ENCODE data around the gene EZH1.
A peak's percentile ranks its signal among the peaks of the same experiment; 100 is the strongest.

EZH1 gene

DNA sequence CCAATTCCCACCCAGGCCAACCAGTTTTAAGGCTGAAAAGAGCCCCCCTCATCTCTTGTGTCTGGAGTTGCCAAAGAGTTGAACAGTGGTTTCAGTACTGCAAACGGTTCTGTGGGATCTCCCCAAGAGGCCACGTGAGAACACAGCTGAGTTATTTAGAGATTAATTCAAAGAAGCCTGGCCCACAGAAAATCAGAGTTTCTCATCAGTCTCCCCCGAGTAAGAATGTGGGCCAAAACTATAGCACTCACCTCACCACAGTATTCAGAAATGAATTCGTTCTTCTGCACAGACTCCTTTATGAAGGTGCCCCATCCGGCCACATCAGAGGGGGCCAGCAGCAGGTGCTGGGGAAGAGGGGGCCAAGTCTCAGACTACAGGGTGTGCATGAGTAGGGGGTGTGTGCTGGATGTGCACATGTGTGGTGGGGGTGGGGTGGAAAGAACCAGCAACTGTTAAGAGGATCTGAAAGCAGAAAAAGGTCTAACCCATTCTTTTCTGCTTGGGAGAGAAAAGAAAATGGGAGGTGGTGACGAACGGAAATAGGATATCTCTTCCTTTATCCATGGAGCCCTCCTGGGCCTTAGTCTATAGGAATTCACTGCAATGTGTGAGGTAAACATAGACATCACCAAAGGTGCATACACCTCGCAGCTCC is 39.9 kb downstream of the EZH1 start:
- peak overlapping the region; percentile 23 for H3K27ac Mint-ChIP-seq
- no peak overlapping the region for H3K4me3 Mint-ChIP-seq
- H3K27me3 Mint-ChIP-seq, result no peaks in the 10 kb centered on the region
- H3K36me3 Mint-ChIP-seq (ENCODE audit: low read depth), result peaks cover 82% of the 10 kb centered on the region
- no peaks in the 10 kb centered on the region for H3K9me3 Mint-ChIP-seq
- peaks cover 39% of the 10 kb centered on the region for H3K4me1 Mint-ChIP-seq (ENCODE audit: low read depth)

DNA sequence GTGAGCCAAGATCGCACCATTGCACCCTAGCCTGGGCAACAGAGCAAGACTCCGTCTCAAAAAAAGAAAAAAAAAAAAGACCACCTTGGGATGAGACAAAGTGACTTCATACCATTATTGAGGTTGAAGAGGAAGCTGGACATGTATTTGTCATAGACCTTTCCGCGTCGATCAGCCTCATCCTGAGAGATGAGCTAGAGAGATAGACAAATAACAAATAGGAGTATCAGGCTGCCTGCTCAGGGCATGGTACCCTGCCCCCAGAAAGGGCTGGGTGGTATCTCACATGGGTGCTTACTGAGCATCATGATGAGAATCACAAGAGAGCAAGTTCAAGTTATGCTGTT is 40.4 kb downstream of the EZH1 start:
- Mint-ChIP-seq H3K27ac (peak overlapping the region; percentile 23), H3K4me1 (ENCODE audit: low read depth) (peaks cover 39% of the 10 kb centered on the region), H3K36me3 (ENCODE audit: low read depth) (peaks cover 77% of the 10 kb centered on the region), H3K4me3 (no peak overlapping the region), H3K27me3 (no peaks in the 10 kb centered on the region), H3K9me3 (no peaks in the 10 kb centered on the region)

DNA sequence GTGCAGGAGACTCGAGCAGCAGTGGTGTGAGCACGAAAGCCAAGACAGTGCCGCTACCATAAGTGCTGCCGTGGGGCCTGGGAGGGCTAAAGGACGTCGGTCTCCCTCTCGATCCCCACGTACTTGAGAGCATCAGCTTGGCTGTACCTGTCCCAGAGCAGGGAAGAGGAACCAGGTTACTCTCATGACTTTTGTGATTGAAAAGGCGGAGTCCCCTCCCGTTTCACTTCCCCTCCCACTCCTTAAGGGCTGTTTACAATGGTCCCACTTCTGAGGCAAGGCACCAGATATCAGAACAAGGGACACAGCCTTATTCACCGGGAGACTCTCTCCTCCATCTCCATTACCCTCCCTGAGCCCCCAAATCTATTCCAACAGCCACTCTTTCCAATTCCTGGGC is 42.4 kb downstream of the EZH1 start:
- H3K4me1 Mint-ChIP-seq (ENCODE audit: low read depth), result peaks cover 31% of the 10 kb centered on the region
- H3K4me3 Mint-ChIP-seq, result no peak overlapping the region
- H3K36me3 Mint-ChIP-seq (ENCODE audit: low read depth), result peaks cover 58% of the 10 kb centered on the region
- H3K27ac Mint-ChIP-seq, result no peak overlapping the region
- no peaks in the 10 kb centered on the region for H3K9me3 Mint-ChIP-seq
- no peaks in the 10 kb centered on the region for H3K27me3 Mint-ChIP-seq

DNA sequence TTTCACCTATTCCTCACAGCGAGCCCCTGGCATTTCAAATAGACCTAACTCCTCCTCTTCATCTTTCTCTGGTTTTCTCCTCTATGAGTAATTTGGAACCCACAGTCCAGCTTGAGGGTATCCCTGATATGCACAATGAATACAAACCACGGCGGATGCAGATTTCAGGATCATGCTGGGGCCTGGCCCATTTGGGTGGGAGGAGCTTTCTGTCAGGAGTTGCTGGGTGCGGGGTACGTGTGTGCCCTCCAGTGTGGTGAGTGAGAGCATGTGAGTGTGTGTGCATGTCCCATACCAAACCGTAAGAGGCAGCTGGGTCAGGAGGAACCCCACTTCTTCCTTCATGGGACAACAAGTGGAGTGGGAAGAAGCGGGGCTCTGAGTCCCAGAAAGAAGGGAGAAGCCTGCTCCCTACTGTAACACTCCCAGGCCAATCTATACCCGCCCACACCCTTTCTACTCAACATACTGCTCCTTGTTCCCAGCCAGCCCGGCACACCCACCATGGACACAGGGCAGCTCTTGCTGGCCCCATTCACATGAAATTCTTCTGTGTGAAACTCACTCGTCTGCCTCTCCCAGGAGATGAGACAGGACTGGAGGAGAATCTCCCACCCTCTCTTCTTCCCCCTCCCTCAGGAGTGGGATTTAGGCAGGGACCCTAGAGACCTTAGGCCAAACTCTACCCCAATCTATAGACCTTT is 44.1 kb downstream of the EZH1 start:
- Mint-ChIP-seq H3K4me1 (ENCODE audit: low read depth) (peaks cover 15% of the 10 kb centered on the region), H3K4me3 (no peak overlapping the region), H3K27ac (no peak overlapping the region), H3K9me3 (no peaks in the 10 kb centered on the region), H3K36me3 (ENCODE audit: low read depth) (peaks cover 43% of the 10 kb centered on the region), H3K27me3 (no peaks in the 10 kb centered on the region)

DNA sequence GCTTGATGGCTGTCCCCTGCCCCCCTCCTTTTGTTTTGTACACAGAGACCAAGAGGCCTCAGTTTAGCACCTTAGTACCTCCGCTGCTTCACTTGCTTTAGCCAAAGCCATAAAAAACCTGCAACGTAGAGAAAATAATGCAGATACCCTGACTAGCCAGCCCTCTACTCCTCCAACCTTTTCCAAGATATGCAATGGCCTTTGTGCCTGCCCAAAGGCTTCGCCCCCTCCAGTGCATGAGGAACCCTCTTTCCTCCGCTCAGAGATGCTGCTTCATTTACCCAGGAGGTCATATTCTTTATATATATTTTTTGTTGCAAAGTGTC is 45.5 kb downstream of the EZH1 start:
- Mint-ChIP-seq H3K4me3 (no peak overlapping the region), H3K36me3 (ENCODE audit: low read depth) (peaks cover 33% of the 10 kb centered on the region), H3K27ac (no peak overlapping the region), H3K9me3 (no peaks in the 10 kb centered on the region), H3K27me3 (no peaks in the 10 kb centered on the region), H3K4me1 (ENCODE audit: low read depth) (peaks cover 1% of the 10 kb centered on the region)

DNA sequence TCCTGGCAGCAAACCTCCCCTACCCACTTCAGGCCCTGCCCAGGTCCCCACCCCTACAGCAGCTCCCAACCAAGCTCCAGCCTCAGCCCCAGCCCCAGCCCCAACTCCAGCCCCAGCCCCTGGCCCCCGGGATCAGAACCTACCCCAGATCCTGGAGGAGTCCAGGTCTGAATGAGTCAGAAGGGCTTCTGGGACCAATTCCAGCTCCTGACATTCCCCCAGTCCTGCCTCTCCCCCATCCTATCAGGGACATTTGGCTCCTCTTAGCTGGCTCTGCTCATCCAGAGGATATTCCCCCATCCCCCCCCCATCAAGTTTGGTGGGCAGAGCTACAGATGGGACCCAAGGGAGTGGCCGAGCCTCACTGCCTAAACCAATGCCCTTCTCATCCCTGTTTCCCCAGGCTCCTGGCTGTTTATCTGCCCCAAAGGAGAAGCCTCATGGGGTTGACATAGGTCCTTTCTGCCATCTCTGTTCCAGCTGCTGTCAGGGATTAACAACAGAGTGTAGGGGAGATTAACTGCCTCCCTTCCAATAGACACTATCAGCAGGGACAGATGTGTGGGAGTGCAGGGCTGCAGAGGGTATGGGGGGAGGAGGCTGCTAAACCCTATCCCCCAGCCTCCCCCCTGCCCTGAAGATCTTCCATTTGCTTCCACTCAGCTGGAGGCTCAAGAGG is 46.0 kb downstream of the EZH1 start:
- H3K36me3 Mint-ChIP-seq (ENCODE audit: low read depth), result peaks cover 29% of the 10 kb centered on the region
- H3K27ac Mint-ChIP-seq, result no peak overlapping the region
- H3K4me3 Mint-ChIP-seq, result no peak overlapping the region
- H3K27me3 Mint-ChIP-seq, result no peaks in the 10 kb centered on the region
- H3K4me1 Mint-ChIP-seq (ENCODE audit: low read depth), result no peaks in the 10 kb centered on the region
- no peaks in the 10 kb centered on the region for H3K9me3 Mint-ChIP-seq

DNA sequence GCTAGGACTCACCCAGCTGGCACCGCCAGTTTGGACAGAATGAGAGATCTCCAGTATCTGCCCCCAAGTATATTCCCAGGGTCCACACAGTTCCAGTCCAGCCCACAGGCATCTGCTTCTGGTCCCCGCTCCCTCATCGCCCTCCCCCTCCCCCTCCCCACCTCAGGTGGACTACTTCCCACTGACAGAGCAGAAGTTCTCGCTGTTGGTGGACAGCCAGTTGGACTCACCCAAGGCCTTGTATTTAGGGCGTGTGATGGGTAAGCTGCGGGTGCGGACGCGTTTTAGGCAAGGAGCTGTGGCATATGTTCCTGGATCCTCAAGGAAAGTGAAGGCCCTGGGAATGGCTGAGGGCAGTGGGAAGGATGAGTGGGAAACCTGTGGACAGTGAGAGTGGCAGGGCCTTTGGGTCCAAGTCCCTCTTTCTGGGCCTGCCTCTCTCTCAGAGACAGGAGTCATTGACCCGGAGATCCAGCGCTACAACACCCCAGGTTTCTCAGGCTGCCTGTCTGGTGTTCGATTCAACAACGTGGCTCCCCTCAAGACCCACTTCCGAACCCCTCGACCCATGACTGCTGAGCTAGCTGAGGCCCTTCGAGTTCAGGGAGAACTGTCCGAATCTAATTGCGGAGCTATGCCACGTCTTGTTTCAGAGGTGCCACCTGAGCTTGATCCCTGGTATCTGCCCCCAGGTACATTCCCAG is 47.6 kb downstream of the EZH1 start:
- H3K4me3 Mint-ChIP-seq, result no peak overlapping the region
- no peaks in the 10 kb centered on the region for H3K27me3 Mint-ChIP-seq
- H3K9me3 Mint-ChIP-seq, result no peaks in the 10 kb centered on the region
- no peaks in the 10 kb centered on the region for H3K4me1 Mint-ChIP-seq (ENCODE audit: low read depth)
- peaks cover 16% of the 10 kb centered on the region for H3K36me3 Mint-ChIP-seq (ENCODE audit: low read depth)
- no peak overlapping the region for H3K27ac Mint-ChIP-seq

DNA sequence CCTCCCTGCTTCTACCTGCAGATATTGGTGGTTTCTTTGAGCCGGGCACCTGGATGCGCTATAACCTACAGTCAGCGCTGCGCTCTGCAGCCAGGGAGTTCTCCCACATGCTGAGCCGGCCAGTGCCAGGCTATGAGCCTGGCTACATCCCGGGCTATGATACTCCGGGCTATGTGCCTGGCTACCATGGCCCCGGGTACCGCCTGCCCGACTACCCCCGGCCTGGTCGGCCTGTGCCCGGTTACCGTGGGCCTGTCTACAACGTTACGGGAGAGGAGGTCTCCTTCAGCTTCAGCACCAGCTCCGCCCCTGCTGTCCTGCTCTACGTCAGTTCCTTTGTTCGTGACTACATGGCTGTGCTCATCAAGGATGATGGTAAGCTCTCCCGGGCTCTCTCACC is 49.3 kb downstream of the EZH1 start:
- no peaks in the 10 kb centered on the region for H3K4me1 Mint-ChIP-seq (ENCODE audit: low read depth)
- no peak overlapping the region for H3K27ac Mint-ChIP-seq
- no peaks in the 10 kb centered on the region for H3K9me3 Mint-ChIP-seq
- H3K4me3 Mint-ChIP-seq, result no peak overlapping the region
- no peaks in the 10 kb centered on the region for H3K27me3 Mint-ChIP-seq
- peaks cover 2% of the 10 kb centered on the region for H3K36me3 Mint-ChIP-seq (ENCODE audit: low read depth)

DNA sequence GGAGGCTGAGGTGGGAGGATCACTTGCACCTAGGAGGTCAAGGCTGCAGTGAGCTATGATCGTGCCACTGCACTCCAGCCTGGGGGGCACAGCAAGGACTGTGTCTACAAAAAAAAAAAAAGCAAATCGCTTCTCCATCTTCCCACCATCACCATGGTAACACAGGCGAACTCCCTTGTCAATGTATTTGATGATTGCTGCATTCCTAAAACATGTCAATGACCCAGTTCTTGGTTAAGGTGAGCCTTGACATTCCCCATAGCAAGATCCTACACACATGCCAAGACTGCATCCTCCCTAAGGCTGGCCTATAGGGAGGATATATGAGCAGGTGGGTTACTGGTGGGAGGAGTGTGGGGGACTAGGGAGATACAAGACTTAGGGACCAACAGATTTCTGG is 50.3 kb downstream of the EZH1 start:
- Mint-ChIP-seq H3K27ac (no peak overlapping the region), H3K36me3 (ENCODE audit: low read depth) (no peaks in the 10 kb centered on the region), H3K4me3 (no peak overlapping the region), H3K27me3 (no peaks in the 10 kb centered on the region), H3K4me1 (ENCODE audit: low read depth) (no peaks in the 10 kb centered on the region), H3K9me3 (no peaks in the 10 kb centered on the region)

DNA sequence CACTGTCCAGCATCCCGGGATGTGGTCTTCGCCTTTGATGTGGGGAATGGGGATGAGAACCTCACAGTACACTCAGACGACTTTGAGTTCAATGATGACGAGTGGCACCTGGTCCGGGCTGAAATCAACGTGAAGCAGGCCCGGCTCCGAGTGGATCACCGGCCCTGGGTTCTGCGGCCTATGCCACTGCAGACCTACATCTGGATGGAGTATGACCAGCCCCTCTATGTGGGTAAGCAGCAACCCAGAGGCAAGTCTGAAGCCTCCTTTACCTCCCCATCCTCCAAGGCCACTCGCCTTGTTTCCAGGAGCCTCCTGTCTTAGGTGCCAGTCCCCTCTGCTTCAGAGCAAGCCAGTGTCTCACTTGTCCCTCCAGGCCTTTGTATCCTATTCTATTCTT is 52.4 kb downstream of the EZH1 start:
- Mint-ChIP-seq H3K4me3 (no peak overlapping the region), H3K27me3 (no peaks in the 10 kb centered on the region), H3K27ac (no peak overlapping the region), H3K9me3 (no peaks in the 10 kb centered on the region), H3K4me1 (ENCODE audit: low read depth) (no peaks in the 10 kb centered on the region), H3K36me3 (ENCODE audit: low read depth) (no peaks in the 10 kb centered on the region)

DNA sequence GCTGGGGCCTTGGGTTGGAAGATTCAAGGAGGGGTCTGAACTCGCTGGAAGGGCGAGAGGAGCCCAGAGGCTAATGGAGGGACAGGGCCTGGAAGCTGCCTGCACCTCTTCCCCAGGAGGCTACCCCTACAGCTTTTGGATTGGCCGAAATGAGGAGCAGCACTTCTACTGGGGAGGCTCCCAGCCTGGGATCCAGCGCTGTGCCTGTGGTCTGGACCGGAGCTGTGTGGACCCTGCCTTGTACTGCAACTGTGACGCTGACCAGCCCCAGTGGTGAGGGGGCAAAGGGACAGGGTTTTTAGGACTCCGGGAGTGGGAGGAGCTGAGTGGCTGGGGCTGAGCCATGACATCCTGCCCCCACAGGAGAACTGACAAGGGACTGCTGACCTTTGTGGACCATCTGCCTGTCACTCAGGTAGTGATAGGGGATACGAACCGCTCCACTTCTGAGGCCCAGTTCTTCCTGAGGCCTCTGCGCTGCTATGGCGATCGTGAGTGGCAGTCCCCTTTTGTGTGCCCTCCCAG is 53.8 kb downstream of the EZH1 start:
- H3K4me1 Mint-ChIP-seq (ENCODE audit: low read depth), result no peaks in the 10 kb centered on the region
- no peaks in the 10 kb centered on the region for H3K9me3 Mint-ChIP-seq
- no peak overlapping the region for H3K4me3 Mint-ChIP-seq
- no peaks in the 10 kb centered on the region for H3K27me3 Mint-ChIP-seq
- no peaks in the 10 kb centered on the region for H3K36me3 Mint-ChIP-seq (ENCODE audit: low read depth)
- no peak overlapping the region for H3K27ac Mint-ChIP-seq

DNA sequence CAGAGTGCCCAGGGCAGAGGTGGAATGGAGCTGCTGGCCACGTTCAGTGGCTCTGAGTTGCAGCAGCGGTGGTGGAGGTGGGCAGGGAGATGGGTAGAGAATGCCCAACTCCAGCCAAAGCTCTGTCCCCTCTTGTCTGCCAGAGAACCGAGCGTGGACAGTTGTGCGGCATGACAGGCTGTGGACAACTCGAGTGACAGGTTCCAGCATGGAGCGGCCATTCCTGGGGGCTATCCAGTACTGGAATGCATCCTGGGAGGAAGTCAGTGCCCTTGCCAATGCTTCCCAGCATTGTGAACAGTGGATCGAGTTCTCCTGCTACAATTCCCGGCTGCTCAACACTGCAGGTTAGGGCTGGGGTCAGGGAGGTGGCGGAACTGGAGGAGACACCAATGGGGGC is 54.2 kb downstream of the EZH1 start:
- Mint-ChIP-seq H3K4me1 (ENCODE audit: low read depth) (no peaks in the 10 kb centered on the region), H3K27ac (no peak overlapping the region), H3K27me3 (no peaks in the 10 kb centered on the region), H3K36me3 (ENCODE audit: low read depth) (no peaks in the 10 kb centered on the region), H3K4me3 (no peak overlapping the region), H3K9me3 (no peaks in the 10 kb centered on the region)

DNA sequence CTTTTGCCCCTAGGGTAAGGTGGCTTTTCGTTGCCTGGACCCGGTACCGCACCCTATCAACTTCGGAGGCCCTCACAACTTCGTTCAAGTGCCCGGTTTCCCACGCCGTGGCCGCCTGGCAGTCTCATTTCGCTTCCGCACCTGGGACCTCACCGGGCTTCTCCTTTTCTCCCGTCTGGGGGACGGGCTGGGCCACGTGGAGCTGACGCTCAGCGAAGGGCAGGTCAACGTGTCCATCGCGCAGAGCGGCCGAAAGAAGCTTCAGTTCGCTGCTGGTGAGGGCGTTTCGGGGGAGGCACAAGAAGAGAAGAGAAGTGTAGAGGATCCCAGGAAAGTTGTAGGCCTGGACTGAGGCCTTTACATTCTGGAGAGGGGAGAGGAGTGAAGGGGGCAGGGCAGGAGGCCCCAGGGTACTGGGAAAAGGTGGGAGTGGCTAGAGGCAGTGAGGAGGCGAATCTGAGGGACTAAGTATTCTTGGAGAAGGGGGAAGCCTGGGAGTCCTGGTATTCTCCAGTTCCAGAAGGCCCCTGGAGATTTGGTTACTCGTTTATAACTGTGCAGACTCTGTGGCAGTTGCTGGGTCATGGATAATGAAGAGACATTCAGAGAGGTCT is 57.0 kb downstream of the EZH1 start:
- Mint-ChIP-seq H3K27me3 (peaks cover 23% of the 10 kb centered on the region), H3K36me3 (ENCODE audit: low read depth) (no peaks in the 10 kb centered on the region), H3K9me3 (no peaks in the 10 kb centered on the region), H3K4me3 (no peak overlapping the region), H3K27ac (no peak overlapping the region), H3K4me1 (ENCODE audit: low read depth) (peaks cover 7% of the 10 kb centered on the region)

DNA sequence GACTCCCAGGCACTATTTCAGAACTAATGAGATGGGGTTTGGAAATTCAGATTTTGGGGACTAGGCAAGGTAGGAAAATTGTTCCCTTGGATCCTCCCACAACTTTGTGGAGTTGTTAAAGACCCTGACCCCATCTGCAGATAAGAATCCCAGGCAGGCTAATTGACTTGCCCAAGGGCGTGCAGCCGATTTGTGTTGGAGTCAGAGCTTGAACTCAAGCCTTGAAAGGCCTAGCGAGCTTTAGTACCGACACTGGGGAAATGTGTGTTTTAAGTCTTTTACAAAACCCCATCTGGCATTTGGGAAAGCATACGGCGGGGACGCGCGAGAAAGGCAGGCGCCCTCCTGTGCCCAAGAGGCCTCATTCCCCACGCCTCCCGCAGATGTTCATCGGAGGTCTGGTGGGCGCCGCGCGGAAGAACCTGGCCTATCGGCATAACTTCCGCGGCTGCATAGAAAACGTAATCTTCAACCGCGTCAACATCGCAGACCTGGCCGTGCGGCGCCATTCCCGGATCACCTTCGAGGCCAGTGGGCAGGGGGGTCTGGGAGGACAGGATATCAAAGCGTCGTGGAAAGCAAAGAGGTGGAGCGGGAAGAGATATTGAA is 58.2 kb downstream of the EZH1 start:
- H3K4me3 Mint-ChIP-seq, result no peak overlapping the region
- H3K27me3 Mint-ChIP-seq, result peaks cover 30% of the 10 kb centered on the region
- H3K9me3 Mint-ChIP-seq, result no peaks in the 10 kb centered on the region
- peaks cover 19% of the 10 kb centered on the region for H3K4me1 Mint-ChIP-seq (ENCODE audit: low read depth)
- no peak overlapping the region for H3K27ac Mint-ChIP-seq
- H3K36me3 Mint-ChIP-seq (ENCODE audit: low read depth), result no peaks in the 10 kb centered on the region
